ENCODE measurements around the gene HCCS. TPM values are rescaled to one million over a fixed set of nuclear protein-coding genes. Genes with fewer than 3 reads are reported as not detected.

HCCS gene
- total and polyA plus RNA-seq, 3 donors from 2014 or later: 15.0 to 27.6 (median 17.4) TPM

DNA sequence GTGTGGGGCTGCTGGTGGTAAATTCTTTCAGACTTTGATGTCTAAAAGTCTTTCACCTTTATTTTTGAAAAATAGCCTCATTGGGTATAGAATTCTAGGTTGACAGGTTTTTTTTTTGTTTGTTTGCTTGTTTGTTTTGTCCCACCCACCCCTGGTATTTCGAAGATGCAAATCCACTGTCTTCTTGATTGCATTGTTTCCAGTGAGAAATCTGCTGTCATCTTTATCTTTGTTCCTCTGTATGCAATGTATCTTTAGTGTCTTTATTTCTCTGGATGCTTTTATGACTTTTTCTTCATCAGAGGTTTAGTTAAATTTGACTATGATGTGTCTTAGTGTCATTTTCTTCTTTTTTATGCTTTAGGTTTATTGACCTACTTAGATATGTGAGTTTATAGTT lies 21.3 kb upstream of the HCCS start:
- H3K27ac ChIP-seq: no peak overlapping the region
- no peak overlapping the region for H3K4me3 ChIP-seq
- H3K27me3 ChIP-seq: no peaks in the 10 kb centered on the region
- 100% methylated on average over 1 of the region's 1 CpG for WGBS, 2 donors
- DNase-seq: no peak
- H3K9me3 ChIP-seq: no peaks in the 10 kb centered on the region
- no peaks in the 10 kb centered on the region for H3K36me3 ChIP-seq (ENCODE audit: low read depth, missing control alignments)
- TF ChIP-seq POLR2A (IDR thresholded peaks at IDR 0.05): no peak
- TF ChIP-seq, protein P1, sequence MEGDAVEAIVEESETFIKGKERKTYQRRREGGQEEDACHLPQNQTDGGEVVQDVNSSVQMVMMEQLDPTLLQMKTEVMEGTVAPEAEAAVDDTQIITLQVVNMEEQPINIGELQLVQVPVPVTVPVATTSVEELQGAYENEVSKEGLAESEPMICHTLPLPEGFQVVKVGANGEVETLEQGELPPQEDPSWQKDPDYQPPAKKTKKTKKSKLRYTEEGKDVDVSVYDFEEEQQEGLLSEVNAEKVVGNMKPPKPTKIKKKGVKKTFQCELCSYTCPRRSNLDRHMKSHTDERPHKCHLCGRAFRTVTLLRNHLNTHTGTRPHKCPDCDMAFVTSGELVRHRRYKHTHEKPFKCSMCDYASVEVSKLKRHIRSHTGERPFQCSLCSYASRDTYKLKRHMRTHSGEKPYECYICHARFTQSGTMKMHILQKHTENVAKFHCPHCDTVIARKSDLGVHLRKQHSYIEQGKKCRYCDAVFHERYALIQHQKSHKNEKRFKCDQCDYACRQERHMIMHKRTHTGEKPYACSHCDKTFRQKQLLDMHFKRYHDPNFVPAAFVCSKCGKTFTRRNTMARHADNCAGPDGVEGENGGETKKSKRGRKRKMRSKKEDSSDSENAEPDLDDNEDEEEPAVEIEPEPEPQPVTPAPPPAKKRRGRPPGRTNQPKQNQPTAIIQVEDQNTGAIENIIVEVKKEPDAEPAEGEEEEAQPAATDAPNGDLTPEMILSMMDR (IDR thresholded peaks at IDR 0.05): no peak
- intact Hi-C loops (cut with DNase I; ENCODE audit: low total_unique reads): no loop called here
- no peaks in the 10 kb centered on the region for H3K4me1 ChIP-seq

DNA sequence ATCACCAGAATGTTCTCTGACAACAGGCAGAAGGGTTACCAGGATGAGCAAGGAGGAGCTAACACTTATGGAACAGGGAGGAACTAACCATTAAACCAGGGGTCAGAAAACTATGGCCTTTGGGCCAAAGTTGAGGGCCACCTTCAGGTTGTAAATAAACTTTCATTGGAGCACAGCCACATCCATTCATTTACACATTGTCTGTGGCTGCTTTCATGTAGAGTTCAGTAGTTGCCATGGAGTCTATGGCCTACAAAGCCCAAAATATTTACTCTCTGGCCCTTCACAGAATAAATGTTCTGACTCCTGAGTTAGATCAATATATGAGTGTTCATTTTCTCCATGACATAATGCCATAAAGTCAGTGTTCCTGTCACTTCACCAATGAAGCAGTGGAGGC lies 13.2 kb upstream of the HCCS start:
- TF ChIP-seq, protein P1 (IDR thresholded peaks at IDR 0.05): no peak
- no peak for TF ChIP-seq POLR2A (IDR thresholded peaks at IDR 0.05)
- DNase-seq: no peak
- intact Hi-C loops (cut with DNase I; ENCODE audit: low total_unique reads): no loop called here

DNA sequence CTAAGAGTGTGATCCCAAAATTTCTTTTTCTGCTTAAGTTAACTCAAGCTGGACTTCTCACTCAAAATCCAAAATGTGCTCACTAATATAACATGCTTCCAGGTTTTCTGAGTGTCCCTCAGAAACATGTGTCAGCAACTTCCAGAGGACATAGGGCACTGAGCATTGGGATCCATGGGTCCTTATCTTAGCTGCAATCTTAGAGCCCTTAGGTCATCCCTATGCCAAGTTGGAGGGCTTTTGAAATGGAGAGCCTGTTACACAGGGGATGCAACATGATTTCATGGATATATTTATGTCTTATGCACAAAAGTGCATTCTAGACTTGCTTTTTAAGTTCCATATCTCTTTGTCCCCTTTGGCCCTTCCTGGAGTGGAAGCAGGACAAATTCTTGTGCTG lies 11.7 kb upstream of the HCCS start:
- Histone ChIP-seq H3K27me3 (no peaks in the 10 kb centered on the region), H3K9me3 (no peaks in the 10 kb centered on the region), H3K4me3 (no peak overlapping the region), H3K36me3 (ENCODE audit: low read depth, missing control alignments) (no peaks in the 10 kb centered on the region), H3K27ac (no peak overlapping the region), H3K4me1 (no peaks in the 10 kb centered on the region)
- no peak for DNase-seq
- no peak for TF ChIP-seq POLR2A (IDR thresholded peaks at IDR 0.05)
- TF ChIP-seq, protein P1 (IDR thresholded peaks at IDR 0.05): no peak
- intact Hi-C loops (cut with DNase I; ENCODE audit: low total_unique reads): no loop called here

More for the DNA sequence above, 13.2 kb upstream of the HCCS start:
- Histone ChIP-seq H3K36me3 (ENCODE audit: low read depth, missing control alignments) (no peaks in the 10 kb centered on the region), H3K27ac (no peak overlapping the region), H3K27me3 (no peaks in the 10 kb centered on the region), H3K4me1 (no peaks in the 10 kb centered on the region), H3K9me3 (no peaks in the 10 kb centered on the region), H3K4me3 (no peak overlapping the region)

DNA sequence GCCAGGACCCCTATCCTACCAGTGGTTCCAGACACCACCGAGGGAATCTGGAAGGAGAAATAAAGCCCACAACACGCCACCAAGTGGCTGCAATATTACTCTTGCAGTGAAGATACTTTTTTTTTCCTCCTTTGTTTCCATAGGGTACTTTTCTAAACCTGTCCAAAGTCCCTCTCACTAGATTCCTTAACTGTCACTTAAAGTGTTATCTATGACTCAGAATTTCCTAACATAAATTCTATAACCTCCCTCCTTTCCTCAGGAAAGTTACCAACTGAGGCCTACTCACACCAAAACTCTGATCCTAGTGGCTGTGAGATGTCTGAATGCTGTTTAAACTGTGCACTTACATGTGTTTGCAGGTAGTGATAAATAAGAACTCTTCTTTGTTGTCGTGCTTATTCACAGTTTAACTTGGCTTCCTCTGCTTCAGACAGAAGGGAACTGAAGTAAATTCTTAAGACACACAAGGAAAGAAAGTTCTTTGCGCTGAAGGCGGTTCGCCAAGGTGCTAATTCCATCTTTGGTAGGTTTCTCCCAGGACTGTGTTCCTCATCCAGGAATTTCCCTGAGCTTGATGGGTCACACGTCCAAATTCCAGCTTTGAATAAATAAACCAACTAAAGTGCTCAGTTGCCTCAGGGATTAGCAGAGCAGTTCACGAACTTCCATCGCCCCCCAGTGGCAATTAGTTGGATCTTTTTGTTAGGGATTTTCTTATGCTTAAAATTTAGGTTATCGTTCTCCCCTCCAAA lies 10.7 kb upstream of the HCCS start:
- H3K4me1 ChIP-seq: no peaks in the 10 kb centered on the region
- H3K9me3 ChIP-seq: no peaks in the 10 kb centered on the region
- intact Hi-C loops (cut with DNase I; ENCODE audit: low total_unique reads): no loop called here
- WGBS, 2 donors: 30 to 52% methylated on average over 9 to 10 of the region's 10 CpGs
- H3K27me3 ChIP-seq: no peaks in the 10 kb centered on the region
- peak; percentile 53 for DNase-seq
- no peak overlapping the region for H3K4me3 ChIP-seq
- H3K27ac ChIP-seq: no peak overlapping the region
- no peaks in the 10 kb centered on the region for H3K36me3 ChIP-seq (ENCODE audit: low read depth, missing control alignments)
- TF ChIP-seq, protein P1 (IDR thresholded peaks at IDR 0.05): peak; percentile 23 to 49 (median 44)
- TF ChIP-seq POLR2A (IDR thresholded peaks at IDR 0.05): no peak

DNA sequence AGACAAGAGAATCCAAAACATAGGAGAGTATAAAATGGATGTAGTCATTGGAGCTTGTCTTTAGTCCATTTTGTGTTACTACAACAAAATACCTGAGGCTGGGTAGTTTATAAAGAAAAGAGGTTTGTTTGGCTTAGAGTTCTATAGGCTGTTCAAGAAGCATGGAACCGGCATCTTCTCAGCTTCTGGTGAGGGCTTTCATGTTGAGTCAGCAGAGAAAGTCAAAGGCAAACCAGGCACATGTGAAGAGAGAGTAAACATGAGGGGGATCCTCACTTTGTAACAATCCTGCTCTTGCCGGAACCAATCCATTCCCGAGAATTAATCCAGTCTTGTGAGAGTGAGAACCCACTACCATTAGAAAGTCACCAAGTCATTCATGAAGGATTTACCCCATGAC lies 8.1 kb upstream of the HCCS start:
- Histone ChIP-seq H3K4me3 (no peak overlapping the region), H3K9me3 (no peaks in the 10 kb centered on the region), H3K36me3 (ENCODE audit: low read depth, missing control alignments) (no peaks in the 10 kb centered on the region), H3K27me3 (no peaks in the 10 kb centered on the region), H3K27ac (no peak overlapping the region), H3K4me1 (no peaks in the 10 kb centered on the region)
- WGBS, 2 donors: 90 to 100% methylated on average over 1 to 3 of the region's 3 CpGs
- DNase-seq: no peak
- no peak for TF ChIP-seq POLR2A (IDR thresholded peaks at IDR 0.05)
- TF ChIP-seq, protein P1 (IDR thresholded peaks at IDR 0.05): no peak
- intact Hi-C loops (cut with DNase I; ENCODE audit: low total_unique reads): no loop called here
